ENCODE results near the gene PRKG1. TPM values are rescaled to one million over a fixed set of nuclear protein-coding genes. Genes with fewer than 3 reads are reported as not detected.

PRKG1 gene
- total RNA-seq, 4 donors from 2014 or later, result 24.5 to 46.1 (median 37.1) TPM

DNA sequence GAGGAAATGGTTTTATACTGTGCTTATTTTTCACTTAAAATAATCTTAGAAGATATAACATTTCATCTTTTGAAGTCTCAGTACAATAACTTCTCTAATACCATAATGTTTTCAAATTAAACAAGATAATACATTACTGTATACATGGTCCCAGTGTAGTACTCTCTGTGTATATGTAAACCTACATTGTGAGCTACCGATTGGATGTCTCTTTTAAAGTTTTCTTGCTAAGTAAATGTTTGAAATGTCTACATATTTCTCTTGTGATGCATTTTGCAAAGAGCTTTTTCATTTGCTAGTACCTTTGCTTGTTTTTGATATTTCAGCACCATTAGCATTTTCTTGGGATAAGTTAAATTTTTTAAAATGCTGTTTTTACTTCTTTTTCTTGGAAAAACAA, 94.8 kb downstream of the PRKG1 start:
- no peaks in the 10 kb centered on the region for H3K4me1 ChIP-seq
- H3K27me3 ChIP-seq, result no peaks in the 10 kb centered on the region
- H3K27ac ChIP-seq (replicated peaks in 1 of 4), result no peak overlapping the region
- no peak for TF ChIP-seq POLR2A (IDR thresholded peaks at IDR 0.05; ENCODE audit: low read depth)
- no peak for TF ChIP-seq POLR2AphosphoS5 (IDR thresholded peaks at IDR 0.05)
- TF ChIP-seq, protein P1, sequence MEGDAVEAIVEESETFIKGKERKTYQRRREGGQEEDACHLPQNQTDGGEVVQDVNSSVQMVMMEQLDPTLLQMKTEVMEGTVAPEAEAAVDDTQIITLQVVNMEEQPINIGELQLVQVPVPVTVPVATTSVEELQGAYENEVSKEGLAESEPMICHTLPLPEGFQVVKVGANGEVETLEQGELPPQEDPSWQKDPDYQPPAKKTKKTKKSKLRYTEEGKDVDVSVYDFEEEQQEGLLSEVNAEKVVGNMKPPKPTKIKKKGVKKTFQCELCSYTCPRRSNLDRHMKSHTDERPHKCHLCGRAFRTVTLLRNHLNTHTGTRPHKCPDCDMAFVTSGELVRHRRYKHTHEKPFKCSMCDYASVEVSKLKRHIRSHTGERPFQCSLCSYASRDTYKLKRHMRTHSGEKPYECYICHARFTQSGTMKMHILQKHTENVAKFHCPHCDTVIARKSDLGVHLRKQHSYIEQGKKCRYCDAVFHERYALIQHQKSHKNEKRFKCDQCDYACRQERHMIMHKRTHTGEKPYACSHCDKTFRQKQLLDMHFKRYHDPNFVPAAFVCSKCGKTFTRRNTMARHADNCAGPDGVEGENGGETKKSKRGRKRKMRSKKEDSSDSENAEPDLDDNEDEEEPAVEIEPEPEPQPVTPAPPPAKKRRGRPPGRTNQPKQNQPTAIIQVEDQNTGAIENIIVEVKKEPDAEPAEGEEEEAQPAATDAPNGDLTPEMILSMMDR (IDR thresholded peaks at IDR 0.05), result no peak
- no peak for TF ChIP-seq EP300 (IDR thresholded peaks at IDR 0.05)
- intact Hi-C loops (cut with DNase I), result no loop called here
- no peaks in the 10 kb centered on the region for H3K36me3 ChIP-seq
- 72% methylated on average over 1 of the region's 1 CpG for WGBS
- H3K9me3 ChIP-seq, result no peaks in the 10 kb centered on the region
- no peak overlapping the region for H3K4me3 ChIP-seq
- DNase-seq (ENCODE audit: extremely low spot score), result no peak

DNA sequence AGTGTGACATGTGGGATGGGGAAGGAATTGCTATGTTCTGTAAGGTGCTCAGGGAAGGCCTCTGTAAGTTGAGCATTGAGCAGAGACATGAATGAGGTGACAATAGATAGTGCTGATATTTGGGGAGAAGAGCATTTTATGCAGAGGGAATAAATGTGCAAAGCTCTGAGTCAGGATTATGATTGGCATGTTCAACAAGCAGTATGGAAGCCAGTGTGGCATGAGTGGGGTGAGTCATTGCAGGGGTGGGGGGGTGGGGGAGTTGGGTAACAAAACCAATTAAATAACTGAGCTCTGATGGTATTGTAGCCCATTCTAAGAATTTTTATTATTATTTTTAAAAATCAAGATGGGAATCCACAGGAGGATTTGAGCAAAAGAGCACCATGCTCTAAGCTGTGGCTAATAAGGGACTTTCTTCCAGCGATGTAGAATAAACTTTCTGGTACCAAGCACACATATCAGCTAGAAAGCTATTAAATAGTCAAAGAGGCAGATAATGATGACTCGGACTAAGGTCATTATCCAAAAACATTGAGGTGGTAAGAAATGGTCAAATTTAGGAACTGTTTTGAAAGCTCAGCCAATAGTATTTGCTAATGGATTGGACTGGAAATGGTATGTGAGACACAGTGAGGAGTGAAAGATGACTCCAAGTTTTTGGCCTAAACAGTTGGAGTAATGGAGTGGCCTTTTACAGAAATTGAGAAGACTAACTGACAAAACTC, 96.4 kb downstream of the PRKG1 start:
- DNase-seq (ENCODE audit: extremely low spot score), result no peak
- no peak overlapping the region for H3K4me3 ChIP-seq
- H3K9me3 ChIP-seq, result no peaks in the 10 kb centered on the region
- TF ChIP-seq POLR2A (IDR thresholded peaks at IDR 0.05; ENCODE audit: low read depth), result no peak
- TF ChIP-seq, protein P1 (IDR thresholded peaks at IDR 0.05), result no peak
- no peak for TF ChIP-seq EP300 (IDR thresholded peaks at IDR 0.05)
- no peak for TF ChIP-seq POLR2AphosphoS5 (IDR thresholded peaks at IDR 0.05)
- WGBS, result 82% methylated on average over 2 of the region's 2 CpGs
- no peaks in the 10 kb centered on the region for H3K36me3 ChIP-seq
- no peak overlapping the region for H3K27ac ChIP-seq (replicated peaks in 1 of 4)
- no peaks in the 10 kb centered on the region for H3K4me1 ChIP-seq
- intact Hi-C loops (cut with DNase I), result no loop called here
- no peaks in the 10 kb centered on the region for H3K27me3 ChIP-seq

DNA sequence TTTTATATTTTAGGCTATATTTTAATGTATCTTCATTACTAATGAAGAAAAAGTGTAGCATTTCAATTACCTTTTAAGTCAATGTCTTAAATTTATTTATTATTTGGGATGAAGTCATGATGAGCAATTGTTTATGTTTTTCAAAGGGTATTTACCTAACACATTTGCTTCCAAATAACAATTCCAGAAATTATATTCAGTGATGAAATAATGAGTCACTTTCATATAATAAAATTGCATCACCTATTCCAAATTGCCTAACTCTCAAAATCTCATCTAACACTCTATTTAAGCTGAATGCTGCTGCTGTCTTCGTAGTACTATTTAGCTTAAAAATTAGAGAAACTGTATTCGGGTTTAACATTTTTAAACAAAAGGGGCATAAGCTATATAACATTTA, 97.7 kb downstream of the PRKG1 start:
- H3K27me3 ChIP-seq, result no peaks in the 10 kb centered on the region
- no peak overlapping the region for H3K4me3 ChIP-seq
- H3K27ac ChIP-seq (replicated peaks in 1 of 4), result no peak overlapping the region
- 92% methylated on average over 2 of the region's 2 CpGs for WGBS
- no peak for TF ChIP-seq POLR2A (IDR thresholded peaks at IDR 0.05; ENCODE audit: low read depth)
- intact Hi-C loops (cut with DNase I), result no loop called here
- peaks cover 0 to 5% (median 0%) of the 10 kb centered on the region in 4 donors for H3K4me1 ChIP-seq
- DNase-seq (ENCODE audit: extremely low spot score), result no peak
- H3K36me3 ChIP-seq, result no peaks in the 10 kb centered on the region
- no peaks in the 10 kb centered on the region for H3K9me3 ChIP-seq

DNA sequence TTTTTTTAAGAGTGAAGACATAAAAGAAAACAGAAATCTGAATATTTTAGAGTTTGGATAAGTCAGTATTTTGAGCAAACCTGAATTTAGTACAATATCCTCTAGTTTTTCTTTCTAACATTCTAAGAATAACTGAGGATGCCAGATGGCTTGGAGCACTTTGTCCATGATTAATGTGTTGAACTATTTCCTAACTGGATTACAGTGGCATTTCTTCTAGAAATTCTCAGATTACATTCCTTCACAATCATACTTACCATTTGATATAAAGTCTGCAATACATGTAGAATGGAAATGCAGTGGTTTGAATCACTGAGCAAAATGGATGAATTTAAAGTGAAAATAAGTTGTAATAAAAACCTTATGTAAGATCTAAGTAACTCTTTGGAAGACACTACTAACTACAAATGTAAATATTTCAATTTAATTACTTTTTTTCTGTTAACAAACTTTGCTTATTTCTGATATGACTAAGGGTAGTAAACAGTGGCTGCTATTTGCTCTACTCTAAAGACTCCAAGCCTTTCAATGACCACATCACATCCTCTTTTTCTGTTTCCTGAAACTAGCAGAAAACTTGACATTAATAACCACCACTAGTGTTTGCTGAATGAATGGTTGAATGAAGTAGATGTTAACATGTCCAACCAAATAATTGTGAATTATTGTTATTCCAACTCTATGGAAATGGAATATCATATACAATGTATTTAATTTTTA, 102.8 kb downstream of the PRKG1 start:
- H3K4me1 ChIP-seq, result peaks cover 0 to 7% (median 0%) of the 10 kb centered on the region in 4 donors
- no peak overlapping the region for H3K4me3 ChIP-seq
- intact Hi-C loops (cut with DNase I), result no loop called here

DNA sequence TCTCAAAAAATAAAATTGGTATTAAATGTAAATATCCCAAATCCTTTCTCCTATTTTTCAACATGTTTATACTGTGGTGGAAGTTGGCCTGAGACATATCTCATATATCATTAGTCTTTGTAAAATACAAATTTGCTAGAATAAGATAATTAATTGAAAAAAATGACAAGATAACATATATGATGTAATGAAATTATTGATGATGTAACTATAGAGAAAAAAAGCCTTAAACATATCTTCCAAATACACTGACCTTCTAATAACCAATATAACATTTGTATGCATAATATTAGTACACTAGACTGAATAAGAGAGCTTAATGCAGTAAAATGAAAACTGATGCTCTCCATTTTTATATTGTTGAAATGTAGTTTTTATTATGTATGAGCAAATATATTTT, 104.3 kb downstream of the PRKG1 start:
- no peak for DNase-seq (ENCODE audit: extremely low spot score)
- Histone ChIP-seq H3K9me3 (no peaks in the 10 kb centered on the region), H3K4me1 (peaks cover 0 to 7% (median 0%) of the 10 kb centered on the region in 4 donors), H3K27me3 (no peaks in the 10 kb centered on the region), H3K36me3 (no peaks in the 10 kb centered on the region), H3K27ac (replicated peaks in 1 of 4) (no peak overlapping the region), H3K4me3 (no peak overlapping the region)
- TF ChIP-seq EP300 (IDR thresholded peaks at IDR 0.05) (no peak), POLR2AphosphoS5 (IDR thresholded peaks at IDR 0.05) (no peak), POLR2A (IDR thresholded peaks at IDR 0.05; ENCODE audit: low read depth) (no peak)
- TF ChIP-seq, protein P1 (IDR thresholded peaks at IDR 0.05), result no peak
- intact Hi-C loops (cut with DNase I), result no loop called here

More for the DNA sequence above, 102.8 kb downstream of the PRKG1 start:
- Histone ChIP-seq H3K36me3 (no peaks in the 10 kb centered on the region), H3K27me3 (no peaks in the 10 kb centered on the region), H3K9me3 (no peaks in the 10 kb centered on the region), H3K27ac (replicated peaks in 1 of 4) (no peak overlapping the region)
- TF ChIP-seq POLR2AphosphoS5 (IDR thresholded peaks at IDR 0.05) (no peak), POLR2A (IDR thresholded peaks at IDR 0.05; ENCODE audit: low read depth) (no peak), EP300 (IDR thresholded peaks at IDR 0.05) (no peak)
- TF ChIP-seq, protein P1 (IDR thresholded peaks at IDR 0.05), result no peak
- no peak for DNase-seq (ENCODE audit: extremely low spot score)

Data from esophagus muscularis mucosa (tissue), 4 donors.